Measurements from ENCODE around the gene TFPI.

- TF ChIP-seq, protein P1, sequence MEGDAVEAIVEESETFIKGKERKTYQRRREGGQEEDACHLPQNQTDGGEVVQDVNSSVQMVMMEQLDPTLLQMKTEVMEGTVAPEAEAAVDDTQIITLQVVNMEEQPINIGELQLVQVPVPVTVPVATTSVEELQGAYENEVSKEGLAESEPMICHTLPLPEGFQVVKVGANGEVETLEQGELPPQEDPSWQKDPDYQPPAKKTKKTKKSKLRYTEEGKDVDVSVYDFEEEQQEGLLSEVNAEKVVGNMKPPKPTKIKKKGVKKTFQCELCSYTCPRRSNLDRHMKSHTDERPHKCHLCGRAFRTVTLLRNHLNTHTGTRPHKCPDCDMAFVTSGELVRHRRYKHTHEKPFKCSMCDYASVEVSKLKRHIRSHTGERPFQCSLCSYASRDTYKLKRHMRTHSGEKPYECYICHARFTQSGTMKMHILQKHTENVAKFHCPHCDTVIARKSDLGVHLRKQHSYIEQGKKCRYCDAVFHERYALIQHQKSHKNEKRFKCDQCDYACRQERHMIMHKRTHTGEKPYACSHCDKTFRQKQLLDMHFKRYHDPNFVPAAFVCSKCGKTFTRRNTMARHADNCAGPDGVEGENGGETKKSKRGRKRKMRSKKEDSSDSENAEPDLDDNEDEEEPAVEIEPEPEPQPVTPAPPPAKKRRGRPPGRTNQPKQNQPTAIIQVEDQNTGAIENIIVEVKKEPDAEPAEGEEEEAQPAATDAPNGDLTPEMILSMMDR (conservative IDR thresholded peaks at IDR 0.05): no peak
- no peak for TF ChIP-seq EZH2 (IDR thresholded peaks at IDR 0.05; ENCODE audit: low read depth)
These were observed 114.0 kb downstream of the TFPI start for GRCh38 chr2:187440101-187440675.

Measured in PC-9 (cell line).